ENCODE data around the gene ACKR3.

DNA sequence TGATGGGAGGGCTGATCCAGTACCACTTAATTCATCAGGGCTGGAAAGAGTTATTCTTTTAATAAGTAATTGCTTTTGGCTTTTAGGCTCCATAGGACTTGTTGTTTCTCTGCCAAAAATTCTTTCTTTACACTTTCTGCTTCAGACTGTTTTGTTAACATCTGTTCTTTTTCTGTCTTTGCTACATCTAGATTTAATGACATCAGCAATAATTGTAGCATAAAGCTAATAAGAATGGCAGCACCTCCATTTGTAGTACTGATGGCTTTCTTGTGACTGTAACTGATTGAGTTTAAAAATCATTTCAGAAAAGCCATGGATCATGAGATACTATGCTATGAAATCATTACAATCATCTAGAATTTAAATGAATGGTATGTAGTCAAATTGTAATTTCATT, 46.4 kb upstream of the ACKR3 start:
- TF ChIP-seq, protein P1, sequence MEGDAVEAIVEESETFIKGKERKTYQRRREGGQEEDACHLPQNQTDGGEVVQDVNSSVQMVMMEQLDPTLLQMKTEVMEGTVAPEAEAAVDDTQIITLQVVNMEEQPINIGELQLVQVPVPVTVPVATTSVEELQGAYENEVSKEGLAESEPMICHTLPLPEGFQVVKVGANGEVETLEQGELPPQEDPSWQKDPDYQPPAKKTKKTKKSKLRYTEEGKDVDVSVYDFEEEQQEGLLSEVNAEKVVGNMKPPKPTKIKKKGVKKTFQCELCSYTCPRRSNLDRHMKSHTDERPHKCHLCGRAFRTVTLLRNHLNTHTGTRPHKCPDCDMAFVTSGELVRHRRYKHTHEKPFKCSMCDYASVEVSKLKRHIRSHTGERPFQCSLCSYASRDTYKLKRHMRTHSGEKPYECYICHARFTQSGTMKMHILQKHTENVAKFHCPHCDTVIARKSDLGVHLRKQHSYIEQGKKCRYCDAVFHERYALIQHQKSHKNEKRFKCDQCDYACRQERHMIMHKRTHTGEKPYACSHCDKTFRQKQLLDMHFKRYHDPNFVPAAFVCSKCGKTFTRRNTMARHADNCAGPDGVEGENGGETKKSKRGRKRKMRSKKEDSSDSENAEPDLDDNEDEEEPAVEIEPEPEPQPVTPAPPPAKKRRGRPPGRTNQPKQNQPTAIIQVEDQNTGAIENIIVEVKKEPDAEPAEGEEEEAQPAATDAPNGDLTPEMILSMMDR (conservative IDR thresholded peaks at IDR 0.05 in 1 of 2, IDR thresholded peaks at IDR 0.05 in 1 of 2; ENCODE audit: low read depth in 1 of 2, low read length in 2 of 2): no peak
- no peak for TF ChIP-seq EZH2 (IDR thresholded peaks at IDR 0.05; ENCODE audit: low read length, missing control alignments)
